MCF 10A (cell line): ENCODE measurements around the gene ZIC5. TPM values are rescaled to one million over a fixed set of nuclear protein-coding genes. Genes with fewer than 3 reads are reported as not detected.

Experiments
- BruUV-seq: library from RNA; stranded (reverse); fragments of 400-500 nt; replicated peaks from 2 replicates; lab custom pipeline; 2021; lab: Mats Ljungman, UMichigan
- CTCF ChIA-PET: fragments of 300-600 bp; sonication (Branson Sonifier 250); formaldehyde crosslinking; extraction: SDS; loops from one replicate; lab custom pipeline; 2021; ENCODE audit warnings: antibody characterized with exemption, inconsistent platforms; lab: Yijun Ruan, JAX
- POLR2A ChIA-PET: fragments of 300-600, 350-650 bp; sonication (Branson Sonifier 250); formaldehyde crosslinking; extraction: SDS; loops from one replicate; lab custom pipeline; 2020; ENCODE audit warnings: antibody characterized with exemption, inconsistent platforms; lab: Yijun Ruan, JAX
- DNase-seq: peaks from one replicate; pipeline ENCODE4 v3.0.0-alpha.2; 2018; ENCODE audit not compliant: unreplicated experiment
- H3K27ac Mint-ChIP-seq: one replicate; pipeline ENCODE4 v1.8.0; 2022; ENCODE audit warnings: mild to moderate bottlenecking, low read depth, mixed read lengths; ENCODE audit not compliant: unreplicated experiment
- H3K27me3 Mint-ChIP-seq: one replicate; pipeline ENCODE4 v1.8.0; 2022; ENCODE audit warnings: mixed read lengths; ENCODE audit not compliant: insufficient read depth, unreplicated experiment
- H3K36me3 Mint-ChIP-seq: one replicate; pipeline ENCODE4 v1.8.0; 2022; ENCODE audit warnings: mild to moderate bottlenecking, moderate library complexity, mixed read lengths; ENCODE audit not compliant: insufficient read depth, unreplicated experiment
- H3K4me1 Mint-ChIP-seq: one replicate; pipeline ENCODE4 v1.8.0; 2022; ENCODE audit warnings: mixed read lengths; ENCODE audit not compliant: insufficient read depth, unreplicated experiment
- H3K4me3 Mint-ChIP-seq: one replicate; pipeline ENCODE4 v1.8.0; 2022; ENCODE audit warnings: mild to moderate bottlenecking, moderate library complexity, mixed read lengths; ENCODE audit not compliant: unreplicated experiment
- H3K9me3 Mint-ChIP-seq: one replicate; pipeline ENCODE4 v1.8.0; 2022; ENCODE audit warnings: mixed read lengths; ENCODE audit not compliant: unreplicated experiment
- CTCF ChIP-seq: fragments of 200-600 bp; IDR thresholded peaks from one replicate; pipeline ENCODE4 v1.8.0; 2022; ENCODE audit warnings: antibody characterized with exemption, mild to moderate bottlenecking; ENCODE audit not compliant: unreplicated experiment
- intact Hi-C: fragments of 100-400 bp; cut with micrococcal nuclease; formaldehyde crosslinking; loops from 2 replicates; pipeline ENCODE4 v1.14.1; 2022
- total RNA-seq: library from RNA; stranded (reverse); gene quantifications from 2 replicates; pipeline ENCODE4 v1.2.3, GENCODE V29; 2022

Gene ZIC5
- total RNA-seq, 1 experiment from 2014 or later: not detected

- H3K4me1 Mint-ChIP-seq: no peaks in the 10 kb centered on the region
- no TSS peak for BruUV-seq
- no peaks in the 10 kb centered on the region for H3K36me3 Mint-ChIP-seq
- H3K27me3 Mint-ChIP-seq: no peaks in the 10 kb centered on the region
- no peaks in the 10 kb centered on the region for H3K9me3 Mint-ChIP-seq
- no peak for TF ChIP-seq CTCF
- H3K4me3 Mint-ChIP-seq: no peak overlapping the region
- ChIA-PET POLR2A (no interaction called here), CTCF (interaction anchor here (1.2 to 1.4 kb wide), 2 partner anchors 16 to 29 kb away, joined by 3 to 6 read pairs; no protein-coding TSS in a partner anchor)
- no peak overlapping the region for H3K27ac Mint-ChIP-seq
- DNase-seq: no peak
- intact Hi-C loops: no loop called here
These were observed 35.8 kb downstream of the ZIC5 start for GRCh38 chr13:99935772-99936171.

GRCh38 chr13:99932912-99933311 is 38.7 kb downstream of the ZIC5 start:
- TF ChIP-seq CTCF: no peak
- H3K27me3 Mint-ChIP-seq: no peaks in the 10 kb centered on the region
- no peak overlapping the region for H3K27ac Mint-ChIP-seq
- POLR2A ChIA-PET: interaction anchor here (0.7 kb wide), 1 partner anchor 25 kb away, joined by 3 read pairs; no protein-coding TSS in a partner anchor
- no peaks in the 10 kb centered on the region for H3K4me1 Mint-ChIP-seq
- intact Hi-C loops: no loop called here
- no peak overlapping the region for H3K4me3 Mint-ChIP-seq
- CTCF ChIA-PET: interaction anchor here (1.3 kb wide), 1 partner anchor 17 kb away, joined by 4 read pairs; no protein-coding TSS in a partner anchor
- DNase-seq: no peak
- H3K36me3 Mint-ChIP-seq: no peaks in the 10 kb centered on the region
- no peaks in the 10 kb centered on the region for H3K9me3 Mint-ChIP-seq
- no TSS peak for BruUV-seq

GRCh38 chr13:99930925-99931324 is 40.6 kb downstream of the ZIC5 start:
- intact Hi-C loops: no loop called here
- H3K4me1 Mint-ChIP-seq: no peaks in the 10 kb centered on the region
- POLR2A ChIA-PET: no interaction called here
- no peaks in the 10 kb centered on the region for H3K9me3 Mint-ChIP-seq
- no peaks in the 10 kb centered on the region for H3K27me3 Mint-ChIP-seq
- no peak overlapping the region for H3K4me3 Mint-ChIP-seq
- no peak for TF ChIP-seq CTCF
- DNase-seq: no peak
- no peaks in the 10 kb centered on the region for H3K36me3 Mint-ChIP-seq
- no TSS peak for BruUV-seq
- H3K27ac Mint-ChIP-seq: no peak overlapping the region
- CTCF ChIA-PET: interaction anchor here (1.3 to 1.4 kb wide), 2 partner anchors 15 to 273 kb away, joined by 3 read pairs; no protein-coding TSS in a partner anchor

GRCh38 chr13:99929866-99930265 is 41.7 kb downstream of the ZIC5 start:
- DNase-seq: no peak
- Mint-ChIP-seq H3K36me3 (peaks cover 4% of the 10 kb centered on the region), H3K4me3 (no peak overlapping the region), H3K4me1 (no peaks in the 10 kb centered on the region), H3K27me3 (no peaks in the 10 kb centered on the region), H3K27ac (no peak overlapping the region), H3K9me3 (no peaks in the 10 kb centered on the region)
- ChIA-PET CTCF (interaction anchor here (1.0 to 1.4 kb wide), 2 partner anchors 14 to 272 kb away, joined by 3 to 4 read pairs; no protein-coding TSS in a partner anchor), POLR2A (interaction anchor here (0.7 kb wide), 1 partner anchor 9 kb away, joined by 4 read pairs; no protein-coding TSS in a partner anchor)
- no peak for TF ChIP-seq CTCF
- intact Hi-C loops: no loop called here
- BruUV-seq: no TSS peak
